Activated CD4-positive, alpha-beta T cell treated with anti-CD3 and anti-CD28 coated beads for 24 hours (primary cell): ENCODE data around the gene GRM1.
"Not testable (repeated sequence)": the region's sequence is repeated elsewhere in the genome, so short reads cannot be mapped to it uniquely, and the experiment has no call there.

Experiments used
- DNase-seq, 2 donors: peaks; one replicate each; pipeline ENCODE4 v3.0.0-alpha.2; 2020; ENCODE audit warnings: low read depth in 2 of 2

The GRM1 gene

DNA sequence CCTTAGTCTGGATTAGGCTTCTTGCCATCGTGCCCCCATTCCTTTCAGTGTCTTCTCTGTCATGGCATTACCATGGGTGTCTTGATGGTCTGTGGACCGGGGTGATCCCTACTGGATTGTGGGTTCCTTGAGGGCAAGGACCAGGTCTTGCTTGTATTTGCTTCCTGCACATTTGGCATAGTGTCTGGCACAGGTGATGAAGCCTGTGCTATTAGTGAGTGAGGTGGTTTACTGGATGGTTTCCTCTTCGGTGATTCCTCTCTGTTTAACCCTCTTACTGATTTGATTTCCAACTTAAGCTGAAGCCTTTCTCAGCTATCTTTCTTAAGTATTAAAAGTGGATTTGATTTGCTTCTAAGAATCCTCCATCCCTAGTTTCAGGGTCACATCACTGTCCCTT lies 162.3 kb downstream of the GRM1 start:
- no peak for DNase-seq

DNA sequence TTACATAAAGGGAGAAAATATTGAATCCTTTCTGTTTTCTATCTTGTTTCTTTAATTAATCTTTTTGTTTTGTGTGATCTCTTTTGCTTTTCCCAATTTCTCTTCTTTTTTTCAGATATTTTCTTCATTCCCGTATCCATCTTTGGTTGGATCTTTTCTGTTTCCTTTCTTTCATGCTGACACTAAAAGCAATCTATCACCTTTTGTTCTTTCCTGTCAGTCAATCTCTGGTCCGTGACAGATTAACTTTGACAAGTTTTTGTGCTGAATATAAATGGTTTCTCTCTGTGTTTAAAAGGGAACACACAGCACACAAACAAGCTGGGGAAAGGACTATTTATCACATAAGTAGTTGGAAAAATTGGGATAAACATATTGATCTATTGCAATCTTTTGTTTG lies 162.8 kb downstream of the GRM1 start:
- no peak for DNase-seq

DNA sequence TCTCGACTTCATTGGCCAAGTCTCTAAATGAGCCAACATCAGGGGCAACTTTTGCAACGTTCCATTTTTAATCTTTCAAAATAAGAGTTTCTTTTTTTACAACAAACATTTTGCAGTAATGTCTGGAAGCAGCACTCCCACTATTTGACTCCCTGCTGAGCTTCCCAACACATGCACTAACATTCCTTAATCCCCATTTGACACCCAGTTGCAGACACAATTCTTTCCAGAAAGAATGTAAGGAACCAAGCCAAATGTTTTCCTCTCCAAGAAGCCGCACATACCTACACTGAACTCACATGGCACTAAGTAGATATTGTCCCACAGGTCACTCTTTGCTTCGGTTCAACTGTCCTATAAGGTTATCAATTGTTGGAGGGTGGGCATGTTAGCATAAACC lies 165.6 kb downstream of the GRM1 start:
- DNase-seq, result no peak

DNA sequence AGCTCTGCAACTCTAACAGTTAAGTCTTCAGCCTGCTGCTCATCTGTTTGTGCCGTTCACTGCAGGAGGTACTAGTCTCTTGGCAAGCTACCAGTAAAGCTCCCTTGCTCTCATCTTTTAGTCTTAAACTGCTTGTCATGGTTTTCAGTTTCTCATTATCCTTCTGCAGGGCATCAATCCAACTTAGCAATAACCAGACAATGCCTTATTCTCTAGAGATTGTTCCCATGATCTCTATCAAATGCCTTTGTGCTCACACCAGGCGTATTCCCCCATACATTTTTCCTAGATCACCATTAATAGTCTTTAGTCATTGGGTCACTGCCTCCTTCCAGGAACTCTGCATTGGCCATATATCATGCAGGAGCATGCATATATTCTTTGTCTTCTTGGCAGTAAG lies 171.3 kb downstream of the GRM1 start:
- DNase-seq, result no peak

DNA sequence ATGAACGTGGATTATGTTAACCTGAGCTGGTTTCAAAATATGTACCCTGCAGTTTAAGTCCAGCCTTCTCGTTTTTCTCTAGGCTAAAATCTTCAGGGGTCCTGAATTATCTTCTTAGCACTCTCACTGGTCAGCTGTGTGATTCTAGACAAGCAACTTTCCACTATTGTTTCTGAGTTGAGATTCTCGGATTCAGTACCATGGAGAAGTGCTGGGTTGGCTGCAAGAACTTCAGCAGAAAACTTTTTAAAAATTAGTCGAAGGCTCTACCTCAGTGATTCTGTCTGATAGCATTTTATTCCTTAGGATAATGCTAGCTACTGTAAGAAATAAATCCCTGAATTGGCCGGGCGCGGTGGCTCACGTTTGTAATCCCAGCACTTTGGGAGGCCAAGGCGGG lies 173.7 kb downstream of the GRM1 start:
- no peak for DNase-seq

DNA sequence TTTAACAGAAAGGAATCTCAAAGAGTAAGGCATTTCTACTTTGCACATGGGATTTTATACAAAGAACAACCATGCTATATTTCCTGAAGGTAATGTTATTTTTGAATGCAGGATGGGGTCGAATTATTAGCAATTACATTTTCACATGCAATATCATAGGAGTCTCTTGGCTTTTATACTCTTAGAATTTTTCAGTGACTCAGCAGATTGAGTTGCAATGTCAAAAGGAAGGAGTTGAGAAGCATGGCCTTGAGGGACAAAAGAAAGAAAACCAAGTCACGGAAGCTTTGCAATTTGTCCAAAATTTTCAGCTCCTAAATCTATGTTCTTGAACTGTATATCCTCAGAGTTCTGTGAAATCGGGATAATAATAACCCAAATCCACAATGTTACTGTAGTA lies 181.1 kb downstream of the GRM1 start:
- no peak for DNase-seq

DNA sequence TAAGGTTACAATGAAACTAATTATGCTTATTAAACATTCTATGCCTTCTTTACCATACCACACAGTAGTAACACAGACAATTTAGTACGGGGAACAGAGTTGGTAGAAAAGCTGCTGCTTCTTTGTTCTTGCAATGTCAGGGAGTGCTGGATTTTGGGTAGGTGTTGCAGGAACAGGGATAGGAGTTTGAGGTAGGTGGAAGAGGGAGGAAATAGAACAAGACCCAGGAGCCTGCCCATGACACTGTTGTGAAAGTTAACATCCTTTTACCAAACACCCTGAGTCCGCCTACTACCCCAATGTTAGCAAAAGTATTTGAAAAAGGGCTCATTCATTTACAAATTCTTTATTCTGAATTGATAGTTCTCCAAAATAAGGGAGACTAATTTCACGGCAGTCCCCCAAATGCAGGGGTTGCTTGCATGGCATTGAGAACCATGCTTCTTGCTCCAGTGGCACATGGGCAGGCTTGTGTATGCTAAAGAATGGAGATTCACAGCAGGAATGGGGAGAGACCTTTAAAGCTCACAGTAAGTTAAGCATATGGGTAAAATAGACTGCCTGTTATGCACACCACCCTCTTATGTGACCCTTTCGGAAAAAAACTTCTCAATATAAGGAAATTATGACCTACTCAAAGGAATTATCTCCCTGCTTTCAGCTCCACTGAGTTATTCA lies 181.7 kb downstream of the GRM1 start:
- no peak for DNase-seq

DNA sequence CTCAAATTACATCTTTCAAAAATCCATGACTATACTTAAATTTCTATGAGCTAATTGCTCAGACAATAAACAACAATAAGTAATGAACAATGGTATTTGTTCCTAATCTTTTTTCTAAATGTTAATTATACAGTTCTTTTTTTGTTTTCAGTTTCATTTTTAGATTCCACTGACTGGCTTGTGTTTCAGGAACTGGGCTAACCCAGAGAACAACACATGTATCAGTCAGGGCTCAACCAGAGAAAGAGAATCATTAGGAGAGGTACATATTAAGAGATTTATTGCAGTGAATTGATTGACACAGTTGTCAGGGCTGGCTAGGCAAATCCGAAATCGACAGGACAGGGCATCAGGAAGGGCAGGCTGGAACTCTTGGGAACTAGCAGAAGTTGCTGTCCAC lies 182.8 kb downstream of the GRM1 start:
- DNase-seq, result no peak

DNA sequence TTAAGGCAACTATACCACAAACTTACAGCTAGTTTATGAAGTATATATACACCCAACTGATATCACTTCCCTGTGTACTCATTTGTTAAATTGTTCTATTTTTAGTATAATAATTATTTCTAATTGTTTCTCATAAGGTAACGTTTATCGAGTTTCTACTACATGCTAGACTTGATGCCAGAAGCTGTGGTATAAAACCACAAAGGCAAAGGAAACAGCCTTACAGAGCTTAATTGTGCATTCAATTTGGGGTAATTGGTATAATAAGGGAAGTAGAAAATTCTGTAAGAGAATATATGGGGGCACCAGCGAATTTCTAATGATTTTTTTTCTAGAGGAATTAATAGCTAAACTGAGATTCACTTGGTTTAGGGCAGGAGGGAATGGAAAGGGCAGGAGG lies 183.9 kb downstream of the GRM1 start:
- no peak for DNase-seq

DNA sequence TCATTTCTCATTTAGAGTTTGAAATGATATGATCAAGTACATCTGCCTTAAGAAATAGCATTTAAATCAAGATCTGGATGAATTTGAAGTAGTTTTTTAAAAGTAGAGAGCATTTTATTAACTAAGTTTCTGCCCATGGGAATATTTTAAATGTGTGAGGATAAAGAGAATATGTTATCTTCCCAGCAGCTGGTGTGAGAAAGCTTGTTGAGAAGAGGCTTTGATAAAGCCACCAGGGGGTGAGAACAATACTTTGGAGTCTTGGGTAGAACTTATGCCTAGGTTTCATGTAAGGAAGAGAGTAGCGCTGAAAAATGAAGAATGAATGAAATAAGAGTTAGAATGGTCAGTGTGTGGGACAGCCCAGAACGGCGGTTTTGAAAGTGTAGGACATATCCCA lies 190.2 kb downstream of the GRM1 start:
- no peak for DNase-seq

DNA sequence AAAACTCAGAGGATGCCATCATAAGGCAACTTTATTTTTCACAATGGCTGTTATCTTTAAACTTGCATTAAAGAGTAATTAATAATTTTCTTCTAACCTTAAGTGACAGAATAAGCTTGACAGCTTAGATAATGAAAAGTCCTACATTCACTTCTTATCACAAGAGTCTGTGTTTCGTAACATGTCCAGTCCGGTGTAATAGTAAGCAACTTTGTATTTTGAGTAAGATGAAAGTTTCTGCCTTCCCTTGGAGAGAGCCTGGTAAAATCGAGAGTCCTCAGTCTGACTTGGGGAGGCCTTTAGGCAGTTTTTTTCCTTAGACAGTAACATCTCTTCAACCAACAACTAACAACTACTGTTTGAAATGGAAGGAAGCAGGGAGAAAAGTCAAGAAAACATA lies 195.6 kb downstream of the GRM1 start:
- no peak for DNase-seq

DNA sequence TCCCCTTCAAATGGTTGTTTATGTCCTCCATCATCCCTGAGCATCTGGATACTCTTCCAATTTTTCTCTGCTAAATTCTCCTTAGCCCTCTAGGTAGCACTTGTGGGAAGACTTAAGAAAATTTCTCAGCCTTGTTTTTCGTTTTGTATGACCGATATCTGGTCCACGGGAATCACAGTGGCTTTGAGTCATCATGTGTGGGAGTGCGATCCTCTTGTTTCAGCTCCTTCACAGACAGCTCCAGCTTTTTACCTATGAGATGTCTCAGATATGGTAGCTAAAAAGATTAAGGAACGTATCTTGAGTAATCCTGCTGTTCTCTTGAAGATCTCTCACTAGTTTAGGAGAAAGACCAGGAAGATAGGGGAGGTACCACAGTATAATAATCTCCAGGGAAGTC lies 196.1 kb downstream of the GRM1 start:
- DNase-seq, result no peak

DNA sequence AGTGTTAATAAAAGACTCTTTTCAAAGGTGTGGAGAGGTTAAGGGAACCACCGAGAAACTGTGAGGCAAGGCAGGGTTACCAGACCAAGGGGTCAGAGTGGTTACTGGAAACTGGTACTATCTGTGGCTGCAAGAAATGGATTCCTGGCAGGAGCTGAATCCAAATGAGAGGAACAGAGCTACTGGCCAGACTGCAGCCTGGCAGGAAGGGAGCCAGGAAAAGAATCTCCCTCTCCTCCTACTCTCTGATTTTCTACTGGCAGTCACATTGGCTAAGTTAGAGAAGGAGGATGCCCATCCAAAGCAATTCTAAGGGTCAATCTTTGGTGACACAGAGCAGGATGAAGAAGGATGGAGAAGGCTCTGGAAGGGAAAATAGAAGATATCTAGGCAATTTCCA lies 211.5 kb downstream of the GRM1 start:
- no peak for DNase-seq

DNA sequence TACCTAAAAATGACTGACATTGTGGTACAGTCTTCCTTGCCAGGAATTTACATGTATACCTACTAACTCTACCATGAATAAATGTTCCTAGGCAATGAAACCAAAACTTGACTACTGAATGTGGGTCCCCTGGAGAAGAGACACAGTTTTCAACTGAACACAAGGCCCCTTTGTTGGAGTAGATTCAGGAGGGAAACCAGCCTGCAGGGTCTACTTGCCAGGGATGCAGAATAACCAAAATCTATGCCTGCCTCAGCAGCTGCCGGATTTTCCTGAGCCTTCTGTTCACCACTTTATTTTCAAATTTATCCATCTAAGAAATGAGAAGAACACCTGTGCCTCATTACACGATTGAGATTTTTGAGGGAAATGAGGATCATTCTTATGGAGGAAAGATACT lies 211.9 kb downstream of the GRM1 start:
- no peak for DNase-seq

DNA sequence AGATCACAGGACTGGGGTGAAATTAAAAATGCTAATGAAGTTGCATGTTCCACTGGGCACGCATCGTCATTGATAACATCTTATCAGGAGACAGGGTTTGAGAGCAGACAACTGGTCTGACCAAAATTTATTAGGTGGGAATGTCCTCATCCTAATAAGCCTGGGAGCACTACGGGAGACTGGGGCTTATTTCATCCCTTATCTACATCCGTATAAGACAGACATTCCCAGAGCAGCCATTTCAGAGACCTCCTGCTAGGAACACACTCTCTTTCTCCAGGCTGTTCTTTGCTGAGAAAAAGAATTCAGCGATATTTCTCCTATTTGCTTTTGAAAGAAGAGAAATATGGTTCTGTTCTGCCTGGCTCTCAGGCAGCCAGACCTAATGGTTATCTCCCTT lies 214.8 kb downstream of the GRM1 start:
- DNase-seq, result not testable (repeated sequence)

DNA sequence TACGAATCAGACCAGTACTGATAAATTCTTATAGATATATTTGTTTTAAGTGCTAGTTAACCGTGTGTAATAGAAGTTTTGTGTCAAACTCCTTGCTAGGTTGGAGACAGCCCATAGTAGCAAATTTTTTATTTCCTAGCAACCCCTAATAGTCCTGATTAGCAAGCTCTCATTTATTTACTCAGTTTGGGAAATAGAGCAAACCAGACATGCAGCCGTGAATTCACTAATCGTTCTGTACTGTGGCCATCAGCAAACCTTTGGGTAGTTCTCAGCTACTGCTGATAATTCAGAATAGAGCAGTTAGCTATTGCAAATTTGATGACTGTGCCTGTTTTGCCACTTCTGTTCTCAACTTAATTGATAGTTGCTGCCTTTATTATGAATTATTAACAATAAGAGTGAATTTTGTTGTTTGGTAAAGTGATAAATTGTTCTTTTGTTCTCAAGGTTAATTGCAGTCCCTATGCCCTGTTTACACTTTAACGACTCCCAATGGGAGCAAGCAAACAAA lies 215.8 kb downstream of the GRM1 start:
- no peak for DNase-seq

DNA sequence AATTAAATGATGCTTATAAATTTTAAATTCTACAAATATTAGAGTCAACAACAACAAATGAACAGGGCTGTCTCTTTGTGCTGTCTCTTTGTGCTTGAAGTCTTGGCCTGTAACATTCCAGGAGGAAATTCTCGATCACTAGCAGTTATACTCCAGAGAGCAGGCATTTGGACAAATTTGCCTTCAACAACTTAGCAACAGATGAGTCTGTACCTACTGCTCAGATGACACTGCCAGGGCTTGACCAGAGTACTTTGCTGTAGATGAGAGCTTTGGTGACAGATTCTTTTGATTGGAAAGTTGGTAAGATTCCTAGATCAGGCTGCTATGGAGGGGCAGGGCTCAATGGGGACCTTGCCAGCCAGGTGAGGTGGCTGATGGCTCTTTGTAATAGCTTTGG lies 217.2 kb downstream of the GRM1 start:
- no peak for DNase-seq

DNA sequence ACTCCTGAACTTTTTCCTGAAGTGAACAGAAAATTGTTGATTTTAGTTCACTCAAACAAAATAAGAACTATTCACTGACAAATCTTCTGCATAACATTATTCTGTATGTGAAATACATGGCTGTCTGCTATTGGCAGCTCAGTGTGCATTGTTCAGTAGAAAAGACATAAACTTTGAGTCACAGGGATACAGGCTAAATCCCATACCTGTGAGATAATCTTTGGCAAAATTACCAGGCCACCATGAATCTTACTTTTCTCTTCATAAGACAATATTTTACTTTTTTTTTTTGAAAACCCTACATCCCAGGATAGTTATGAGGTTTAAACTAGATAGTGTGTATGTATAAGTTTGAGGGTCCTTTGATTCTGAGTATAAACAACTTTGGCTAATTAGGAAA lies 224.8 kb downstream of the GRM1 start:
- no peak for DNase-seq

DNA sequence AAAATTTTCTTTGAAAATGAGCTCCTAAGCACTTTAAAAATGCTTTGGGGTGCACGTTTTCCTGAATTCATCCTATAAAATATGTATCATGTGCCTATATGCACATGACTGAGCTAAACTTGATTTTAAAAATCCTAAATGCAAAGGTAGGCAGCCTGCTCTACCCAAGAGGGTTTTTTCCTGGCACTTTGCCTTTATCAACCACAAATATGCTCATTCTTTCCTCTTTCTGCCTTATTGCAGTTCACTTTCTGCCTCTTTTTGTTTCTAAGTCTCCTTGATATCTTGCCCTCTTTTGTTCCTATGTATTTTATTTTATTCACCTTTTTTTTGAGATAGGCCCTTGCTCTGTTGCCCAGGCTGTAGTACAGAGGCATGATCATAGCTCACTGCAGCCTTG lies 229.3 kb downstream of the GRM1 start:
- DNase-seq, result no peak

DNA sequence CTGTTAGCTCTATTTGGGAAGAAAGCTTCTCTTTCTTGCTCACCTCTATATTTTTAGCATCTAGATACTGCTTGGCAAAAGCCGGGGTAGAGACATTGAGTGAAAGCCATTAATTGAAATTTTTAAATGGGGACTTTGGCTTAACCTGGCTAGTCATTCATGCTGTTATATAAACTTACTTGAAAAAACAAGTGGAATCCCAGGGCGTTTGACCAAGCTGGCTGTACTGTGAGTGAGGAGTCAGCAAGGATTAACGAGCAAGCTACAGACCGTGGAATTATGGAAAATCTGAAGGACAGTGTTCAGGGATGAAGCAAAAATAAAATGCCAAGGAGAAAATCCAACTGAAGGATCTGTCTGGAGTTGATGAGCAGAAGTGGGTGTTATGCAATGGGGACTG lies 232.0 kb downstream of the GRM1 start:
- no peak for DNase-seq

DNA sequence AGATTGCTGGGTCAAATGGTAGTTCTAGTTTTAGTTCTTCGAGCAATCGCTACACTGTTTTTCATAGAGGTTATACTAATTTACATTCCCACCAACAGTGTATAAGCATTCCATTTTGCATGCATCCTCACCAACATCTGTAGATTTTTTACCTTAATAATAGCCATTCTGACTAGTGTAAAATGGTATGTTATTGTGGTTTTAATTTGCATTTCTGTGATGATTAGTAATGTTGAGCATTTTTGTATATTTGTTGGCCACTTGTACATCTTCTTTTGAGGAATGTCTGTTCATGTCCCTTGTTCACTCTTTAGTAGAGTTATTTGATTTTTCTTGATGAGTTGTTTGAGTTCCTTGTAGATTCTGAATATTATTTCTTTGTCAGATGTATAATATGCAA lies 236.2 kb downstream of the GRM1 start:
- DNase-seq, result no peak

DNA sequence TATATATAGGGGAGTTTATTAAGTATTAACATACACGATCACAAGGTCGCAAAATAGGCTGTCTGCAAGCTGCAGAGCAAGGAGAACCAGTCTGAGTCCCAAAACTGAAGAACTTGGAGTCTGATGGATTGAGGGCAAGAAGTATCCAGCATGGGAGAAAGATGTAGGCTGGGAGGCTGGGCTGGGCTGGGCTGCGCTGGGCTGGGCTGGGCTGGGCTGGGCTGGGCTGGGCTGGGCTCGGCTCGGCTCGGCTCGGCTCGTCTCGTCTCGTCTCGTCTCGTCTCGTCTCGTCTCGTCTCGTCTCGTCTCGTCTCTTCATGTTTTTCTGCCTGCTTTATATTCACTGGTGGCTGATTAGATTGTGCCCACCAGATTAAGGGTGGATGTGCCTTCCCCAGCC lies 238.6 kb downstream of the GRM1 start:
- DNase-seq, result no peak

DNA sequence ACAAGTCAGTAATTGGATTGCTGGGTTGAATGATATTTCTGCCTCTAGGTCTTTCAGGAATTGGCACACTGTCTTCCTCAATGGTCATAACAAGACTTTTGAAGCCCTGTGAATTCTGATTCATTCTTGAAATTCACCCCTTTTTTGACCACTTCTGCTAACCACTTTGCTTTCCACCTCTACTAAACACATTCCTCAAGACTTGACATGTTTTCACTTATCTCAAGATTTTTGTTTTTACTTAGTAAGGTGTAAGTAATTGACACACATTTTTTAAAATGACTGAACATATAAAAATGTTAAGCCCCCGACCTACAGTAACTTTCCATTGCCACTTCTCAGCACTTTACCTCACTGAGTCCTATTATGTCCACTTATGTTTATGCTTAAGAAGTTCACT lies 239.1 kb downstream of the GRM1 start:
- DNase-seq, result no peak

DNA sequence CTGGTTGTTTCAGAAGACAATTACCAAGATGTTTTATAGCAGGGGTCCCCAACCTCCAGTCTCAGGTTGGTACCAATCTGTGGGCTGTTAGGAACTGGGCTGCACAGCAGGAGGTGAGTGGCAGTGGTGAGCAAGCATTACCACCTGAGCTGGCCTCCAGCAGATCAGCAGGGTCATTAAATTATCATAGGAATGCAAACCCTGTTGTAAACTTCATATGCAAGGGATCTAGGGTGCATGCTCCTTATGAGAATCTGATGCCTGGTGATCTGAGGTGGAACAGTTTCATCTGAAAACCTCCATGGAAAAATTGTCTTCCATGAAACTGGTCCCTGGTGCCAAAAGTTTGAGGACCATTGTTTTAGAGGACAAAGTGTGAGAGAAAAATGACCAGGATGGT lies 240.6 kb downstream of the GRM1 start:
- DNase-seq, result no peak
